K562 (cell line): ENCODE measurements around the gene MAP2K7. TPM values are rescaled to one million over a fixed set of nuclear protein-coding genes. Genes with fewer than 3 reads are reported as not detected.

Experiments
- CEBPG ChIP-seq, 3 experiments: fragments of 200-800 bp in 1 of 3; sonication (Bioruptor generic) in 1 of 3; sonication (generic) in 1 of 3; formaldehyde crosslinking in 1 of 3; IDR thresholded peaks in 2 of 3; conservative IDR thresholded peaks in 1 of 3; 2 replicates each; pipeline versions ENCODE4 v1.6.1 to v1.8.0; 2016 to 2022; ENCODE audit warnings: missing compliant biosample characterization in 2 of 3, missing genetic modification characterization in 2 of 3, mild to moderate bottlenecking in 1 of 3, missing genetic modification reagents in 1 of 3
- ELF1 ChIP-seq: fragments of 200-800 bp; sonication (Bioruptor generic); IDR thresholded peaks from 2 replicates; pipeline ENCODE4 v1.6.1; 2016; ENCODE audit warnings: missing genetic modification characterization, missing compliant biosample characterization
- FOSL1 ChIP-seq: fragments of 200-800 bp; sonication (Bioruptor generic); conservative IDR thresholded peaks from 2 replicates; pipeline ENCODE4 v1.6.1; 2016; ENCODE audit warnings: missing genetic modification characterization, missing compliant biosample characterization
- FOXK1 ChIP-seq: sonication (generic); formaldehyde crosslinking; IDR thresholded peaks from 2 replicates; pipeline ENCODE4 v1.8.0; 2022; ENCODE audit warnings: missing genetic modification reagents, mild to moderate bottlenecking, borderline replicate concordance
- FOXM1 ChIP-seq, 2 experiments: fragments of 450-650 bp in 1 of 2; sonication (generic) in 1 of 2; formaldehyde crosslinking in 1 of 2; IDR thresholded peaks; 2 replicates each; pipeline versions ENCODE4 v1.6.1 to v1.9.0; 2017 to 2022; ENCODE audit warnings: low read depth in 2 of 2, mild to moderate bottlenecking in 2 of 2, missing genetic modification reagents in 1 of 2, moderate library complexity in 1 of 2
- MCM7 ChIP-seq, 2 experiments: fragments of 450-650 bp; IDR thresholded peaks; 2 replicates each; pipeline ENCODE4 v1.6.1; 2016 to 2018
- PCBP1 ChIP-seq: fragments of 200-400 bp; formaldehyde crosslinking; IDR thresholded peaks from 2 replicates; pipeline ENCODE4 v1.6.1; 2018; ENCODE audit warnings: mild to moderate bottlenecking, low read depth, low read length; ENCODE audit not compliant: poor library complexity, severe bottlenecking
- POU5F1 ChIP-seq: fragments of 150-350 bp; IDR thresholded peaks from 2 replicates; pipeline ENCODE4 v1.6.1; 2014; ENCODE audit warnings: borderline replicate concordance, low read length, low read depth, mild to moderate bottlenecking; ENCODE audit not compliant: partially characterized antibody
- PURB ChIP-seq: sonication (generic); formaldehyde crosslinking; IDR thresholded peaks from 2 replicates; pipeline ENCODE4 v1.9.0; 2021; ENCODE audit warnings: low read depth, mild to moderate bottlenecking, missing genetic modification reagents
- RAD51 ChIP-seq: fragments of 450-650 bp; IDR thresholded peaks from 2 replicates; pipeline ENCODE4 v1.7.1; 2016; ENCODE audit warnings: low read depth, mild to moderate bottlenecking, borderline replicate concordance
- RBM15 ChIP-seq: fragments of 200-400 bp; formaldehyde crosslinking; IDR thresholded peaks from 2 replicates; pipeline ENCODE4 v1.6.1; 2018; ENCODE audit warnings: mild to moderate bottlenecking, low read length, moderate library complexity; ENCODE audit not compliant: insufficient read depth
- SRF ChIP-seq, 2 experiments: fragments of 250-450, 450-650 bp in 1 of 2; sonication (Bioruptor Pico) in 1 of 2; sonication (generic) in 1 of 2; formaldehyde crosslinking; IDR thresholded peaks; 2 replicates each; pipeline versions ENCODE4 v1.5.0 to v1.5.1; 2020 to 2022; ENCODE audit warnings: mild to moderate bottlenecking in 1 of 2, missing genetic modification reagents in 1 of 2
- TSC22D4 ChIP-seq: fragments of 450-650 bp; IDR thresholded peaks from 2 replicates; pipeline ENCODE4 v1.6.1; 2016; ENCODE audit warnings: missing genetic modification characterization, missing biosample characterization, control low read depth
- U2AF2 ChIP-seq: fragments of 200-400 bp; formaldehyde crosslinking; optimal IDR thresholded peaks from 2 replicates; pipeline ENCODE3; 2017; ENCODE audit warnings: low read depth, mild to moderate bottlenecking, low read length
- ZBED1 ChIP-seq: IDR thresholded peaks from 2 replicates; pipeline ENCODE4 v1.6.1; 2014
- ZNF717 ChIP-seq: fragments of 250-450 bp; sonication (Bioruptor Pico); IDR thresholded peaks from 2 replicates; pipeline ENCODE4 v1.5.0; 2021
- polyA plus RNA-seq, 8 experiments: library from polyadenylated mRNA; depleted of rRNA in 4 of 8; stranded (reverse) in 5 of 8; unstranded in 3 of 8; fragments of >200 nt; fragmentation: Nextera tagmentation in 2 of 8; fragmentation: Illumina TruSeq in 1 of 8; extraction: Ambion mirVana in 2 of 8; extraction: Trizol in 1 of 8; gene quantifications; 2 replicates each; pipeline versions ENCODE4 v1.2.1 to v1.2.3, GENCODE V29; 2011 to 2014; ENCODE audit warnings: inconsistent platforms in 1 of 8, missing spikeins in 1 of 8
- total RNA-seq, 7 experiments: library from RNA; depleted of rRNA in 6 of 7; stranded (reverse); fragments of >200 nt in 6 of 7; fragmentation: Illumina TruSeq in 2 of 7; extraction: Trizol in 2 of 7; gene quantifications; 2 replicates each; pipeline versions ENCODE4 v1.2.1 to v1.2.3, GENCODE V29; 2011 to 2021; ENCODE audit warnings: low replicate concordance in 1 of 7
- TF ChIP-seq, protein P1 (sequence below), 2 experiments: fragments of 200-800 bp in 1 of 2; sonication (Bioruptor generic) in 1 of 2; sonication (generic) in 1 of 2; formaldehyde crosslinking in 1 of 2; IDR thresholded peaks in 1 of 2; conservative IDR thresholded peaks in 1 of 2; 2 replicates each; pipeline versions ENCODE4 v1.5.0 to v1.6.1; 2016 to 2020; ENCODE audit warnings: missing compliant biosample characterization in 1 of 2, missing genetic modification characterization in 1 of 2, missing genetic modification reagents in 1 of 2
- TF ChIP-seq, protein P2 (sequence below): fragments of 250-450 bp; sonication (Bioruptor Pico); IDR thresholded peaks from 2 replicates; pipeline ENCODE4 v1.8.0; 2022; ENCODE audit warnings: moderate library complexity, mild to moderate bottlenecking, inconsistent platforms
- TF ChIP-seq, protein P3 (sequence below): sonication (generic); formaldehyde crosslinking; IDR thresholded peaks from 2 replicates; pipeline ENCODE4 v1.8.0; 2022; ENCODE audit warnings: missing genetic modification reagents, mild to moderate bottlenecking, borderline replicate concordance
- TF ChIP-seq, protein P4 (sequence below), 2 experiments: fragments of 450-650 bp in 1 of 2; IDR thresholded peaks; 2 replicates each; pipeline ENCODE4 v1.6.1; 2011 to 2017; ENCODE audit warnings: low read depth in 2 of 2, antibody characterized with exemption in 1 of 2, borderline replicate concordance in 1 of 2, low read length in 1 of 2, mild to moderate bottlenecking in 1 of 2, mixed read lengths in 1 of 2; ENCODE audit not compliant: control insufficient read depth in 1 of 2

MAP2K7 gene
- total and polyA plus RNA-seq, 9 of the 15 experiments (the other 6 are each of a cell fraction or from before 2014, with no cell fraction given): 0.51 to 45.8 (median 14.1) TPM

DNA sequence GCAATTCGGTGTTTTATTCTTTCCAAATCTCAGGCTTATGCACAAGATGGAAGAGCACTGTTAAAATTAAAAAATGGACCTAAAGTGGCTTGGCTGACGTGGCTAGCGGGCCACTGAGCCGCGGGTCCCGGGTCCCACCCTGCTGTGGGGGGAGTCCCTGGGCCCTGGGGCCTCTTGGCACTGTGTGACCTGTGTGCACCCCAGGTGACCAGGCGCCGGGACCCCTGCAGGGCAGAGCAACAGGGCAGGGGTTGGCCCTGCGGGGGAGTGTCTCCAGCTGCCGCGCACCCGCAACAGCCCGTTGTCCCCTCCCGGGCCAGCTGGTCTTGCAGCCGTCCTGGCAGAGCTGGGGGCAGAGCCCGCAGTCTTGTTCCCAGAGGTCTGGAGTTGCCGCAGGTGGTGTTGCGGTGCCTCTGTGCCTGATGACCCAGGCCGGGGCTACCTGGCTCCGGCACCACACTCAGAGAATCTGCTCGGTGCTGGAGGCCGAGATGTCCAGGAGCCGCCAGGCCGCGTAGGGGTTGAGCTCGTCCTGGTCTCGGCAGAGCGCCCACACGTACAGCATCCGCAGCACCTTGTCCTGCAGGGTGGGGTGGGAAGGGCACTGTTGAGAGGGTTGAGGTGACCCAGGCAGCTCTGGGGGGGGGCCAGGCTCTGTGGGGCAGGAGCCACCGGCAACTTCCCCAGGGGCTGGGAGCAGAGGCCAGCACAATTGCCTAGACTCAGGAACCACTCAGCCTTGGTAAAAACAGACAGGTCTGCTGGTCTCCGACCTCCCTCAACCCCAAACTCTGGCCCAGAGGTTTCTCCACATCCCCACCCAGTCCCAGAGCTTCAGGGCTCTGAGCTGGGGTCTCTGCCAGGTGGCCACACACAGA lies 23.3 kb downstream of the MAP2K7 start (continued):
- 0 out of 4 replicates have a peak, but pooled peaks of 1 of the 2 experiments have one; percentile 20 for TF ChIP-seq SRF (CRISPR knock-in tag; IDR thresholded peaks at IDR 0.05)
- no peak for TF ChIP-seq RBM15
- no peak for TF ChIP-seq RAD51
- peak; percentile 69 for TF ChIP-seq PCBP1
- TF ChIP-seq, protein P1, sequence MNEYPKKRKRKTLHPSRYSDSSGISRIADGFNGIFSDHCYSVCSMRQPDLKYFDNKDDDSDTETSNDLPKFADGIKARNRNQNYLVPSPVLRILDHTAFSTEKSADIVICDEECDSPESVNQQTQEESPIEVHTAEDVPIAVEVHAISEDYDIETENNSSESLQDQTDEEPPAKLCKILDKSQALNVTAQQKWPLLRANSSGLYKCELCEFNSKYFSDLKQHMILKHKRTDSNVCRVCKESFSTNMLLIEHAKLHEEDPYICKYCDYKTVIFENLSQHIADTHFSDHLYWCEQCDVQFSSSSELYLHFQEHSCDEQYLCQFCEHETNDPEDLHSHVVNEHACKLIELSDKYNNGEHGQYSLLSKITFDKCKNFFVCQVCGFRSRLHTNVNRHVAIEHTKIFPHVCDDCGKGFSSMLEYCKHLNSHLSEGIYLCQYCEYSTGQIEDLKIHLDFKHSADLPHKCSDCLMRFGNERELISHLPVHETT (CRISPR knock-in tag; conservative IDR thresholded peaks at IDR 0.05 in 1 of 2, IDR thresholded peaks at IDR 0.05 in 1 of 2): no peak
- no peak for TF ChIP-seq FOSL1 (tag)
- TF ChIP-seq FOXM1 (IDR thresholded peaks at IDR 0.05; ENCODE audit: low read depth): no peak
- no peak for TF ChIP-seq FOXM1 (CRISPR knock-in tag; IDR thresholded peaks at IDR 0.05; ENCODE audit: low read depth)
- TF ChIP-seq CEBPG (CRISPR knock-in tag; IDR thresholded peaks at IDR 0.05): no peak
- TF ChIP-seq CEBPG (tag; conservative IDR thresholded peaks at IDR 0.05 in 1 of 2, IDR thresholded peaks at IDR 0.05 in 1 of 2): no peak
- TF ChIP-seq, protein P2, sequence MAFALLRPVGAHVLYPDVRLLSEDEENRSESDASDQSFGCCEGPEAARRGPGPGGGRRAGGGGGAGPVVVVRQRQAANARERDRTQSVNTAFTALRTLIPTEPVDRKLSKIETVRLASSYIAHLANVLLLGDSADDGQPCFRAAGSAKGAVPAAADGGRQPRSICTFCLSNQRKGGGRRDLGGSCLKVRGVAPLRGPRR (CRISPR knock-in tag): no peak
- no peak for TF ChIP-seq FOXK1
- TF ChIP-seq U2AF2: no peak
- TF ChIP-seq MCM7 (IDR thresholded peaks at IDR 0.05): no peak
- no peak for TF ChIP-seq ZNF717 (CRISPR knock-in tag)
- no peak for TF ChIP-seq ELF1
- no peak for TF ChIP-seq ZBED1
- TF ChIP-seq, protein P3, sequence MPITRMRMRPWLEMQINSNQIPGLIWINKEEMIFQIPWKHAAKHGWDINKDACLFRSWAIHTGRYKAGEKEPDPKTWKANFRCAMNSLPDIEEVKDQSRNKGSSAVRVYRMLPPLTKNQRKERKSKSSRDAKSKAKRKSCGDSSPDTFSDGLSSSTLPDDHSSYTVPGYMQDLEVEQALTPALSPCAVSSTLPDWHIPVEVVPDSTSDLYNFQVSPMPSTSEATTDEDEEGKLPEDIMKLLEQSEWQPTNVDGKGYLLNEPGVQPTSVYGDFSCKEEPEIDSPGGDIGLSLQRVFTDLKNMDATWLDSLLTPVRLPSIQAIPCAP (CRISPR knock-in tag): no peak
- no peak for TF ChIP-seq TSC22D4
- TF ChIP-seq PURB: no peak
- no peak for TF ChIP-seq POU5F1
- TF ChIP-seq, protein P4, sequence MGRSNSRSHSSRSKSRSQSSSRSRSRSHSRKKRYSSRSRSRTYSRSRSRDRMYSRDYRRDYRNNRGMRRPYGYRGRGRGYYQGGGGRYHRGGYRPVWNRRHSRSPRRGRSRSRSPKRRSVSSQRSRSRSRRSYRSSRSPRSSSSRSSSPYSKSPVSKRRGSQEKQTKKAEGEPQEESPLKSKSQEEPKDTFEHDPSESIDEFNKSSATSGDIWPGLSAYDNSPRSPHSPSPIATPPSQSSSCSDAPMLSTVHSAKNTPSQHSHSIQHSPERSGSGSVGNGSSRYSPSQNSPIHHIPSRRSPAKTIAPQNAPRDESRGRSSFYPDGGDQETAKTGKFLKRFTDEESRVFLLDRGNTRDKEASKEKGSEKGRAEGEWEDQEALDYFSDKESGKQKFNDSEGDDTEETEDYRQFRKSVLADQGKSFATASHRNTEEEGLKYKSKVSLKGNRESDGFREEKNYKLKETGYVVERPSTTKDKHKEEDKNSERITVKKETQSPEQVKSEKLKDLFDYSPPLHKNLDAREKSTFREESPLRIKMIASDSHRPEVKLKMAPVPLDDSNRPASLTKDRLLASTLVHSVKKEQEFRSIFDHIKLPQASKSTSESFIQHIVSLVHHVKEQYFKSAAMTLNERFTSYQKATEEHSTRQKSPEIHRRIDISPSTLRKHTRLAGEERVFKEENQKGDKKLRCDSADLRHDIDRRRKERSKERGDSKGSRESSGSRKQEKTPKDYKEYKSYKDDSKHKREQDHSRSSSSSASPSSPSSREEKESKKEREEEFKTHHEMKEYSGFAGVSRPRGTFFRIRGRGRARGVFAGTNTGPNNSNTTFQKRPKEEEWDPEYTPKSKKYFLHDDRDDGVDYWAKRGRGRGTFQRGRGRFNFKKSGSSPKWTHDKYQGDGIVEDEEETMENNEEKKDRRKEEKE (IDR thresholded peaks at IDR 0.05; ENCODE audit: borderline replicate concordance in 1 of 2, control insufficient read depth in 1 of 2, low read depth in 2 of 2, low read length in 1 of 2): no peak
